Suprapubic skin (tissue), 4 donors: ENCODE results near the gene POLE4. TPM values are rescaled to one million over a fixed set of nuclear protein-coding genes. Genes with fewer than 3 reads are reported as not detected.

Experiments used
- DNase-seq, 2 donors: peaks; one replicate each; pipeline ENCODE4 v3.0.0-alpha.2; 2019; ENCODE audit warnings: low spot score in 2 of 2
- H3K27ac ChIP-seq: fragments of 200-600 bp; sonication (generic); one replicate; pipeline ENCODE4 v1.5.1; 2019
- H3K27me3 ChIP-seq: fragments of 200-600 bp; sonication (generic); one replicate; pipeline ENCODE4 v1.5.1; 2019
- H3K36me3 ChIP-seq: fragments of 200-600 bp; sonication (generic); one replicate; pipeline ENCODE4 v1.5.1; 2019
- H3K4me1 ChIP-seq: fragments of 200-600 bp; sonication (generic); one replicate; pipeline ENCODE4 v1.5.1; 2019
- H3K4me3 ChIP-seq: fragments of 200-600 bp; sonication (generic); one replicate; pipeline ENCODE4 v1.5.1; 2019; ENCODE audit warnings: mild to moderate bottlenecking
- H3K9me3 ChIP-seq: fragments of 200-600 bp; sonication (generic); one replicate; pipeline ENCODE4 v1.5.1; 2019
- EP300 ChIP-seq: sonication (generic); formaldehyde crosslinking; IDR thresholded peaks from one replicate; pipeline ENCODE4 v1.6.1; 2017; ENCODE audit warnings: antibody characterized with exemption
- POLR2A ChIP-seq, 2 donors: fragments of 450-650 bp; IDR thresholded peaks; one replicate each; pipeline ENCODE4 v1.6.1; 2017; ENCODE audit warnings: antibody characterized with exemption in 2 of 2, mild to moderate bottlenecking in 2 of 2, moderate library complexity in 2 of 2
- POLR2AphosphoS5 ChIP-seq, 3 donors: sonication (generic); formaldehyde crosslinking; IDR thresholded peaks; one replicate each; pipeline ENCODE4 v1.6.1; 2017; ENCODE audit warnings: antibody characterized with exemption in 3 of 3
- WGBS: methylation state at CpG from one replicate; pipeline ENCODE4 v1.1.5; 2018; 5-methylcytosine and 5-hydroxymethylcytosine counted together
- total RNA-seq, 4 donors: library from RNA; depleted of rRNA; stranded (reverse); fragments of >200 nt; gene quantifications; one replicate each; pipeline ENCODE4 v1.1.0, GENCODE V29; 2016
- TF ChIP-seq, protein P1 (sequence below), 2 donors: fragments of 200-600 bp in 1 of 2; fragments of 450-650 bp in 1 of 2; sonication (generic) in 1 of 2; IDR thresholded peaks; one replicate each; pipeline ENCODE4 v1.5.1; 2016 to 2019; ENCODE audit warnings: antibody characterized with exemption in 2 of 2, mild to moderate bottlenecking in 1 of 2, moderate library complexity in 1 of 2

Gene POLE4
- total RNA-seq, 4 donors from 2014 or later: 5.7 to 20.0 (median 13.8) TPM

DNA sequence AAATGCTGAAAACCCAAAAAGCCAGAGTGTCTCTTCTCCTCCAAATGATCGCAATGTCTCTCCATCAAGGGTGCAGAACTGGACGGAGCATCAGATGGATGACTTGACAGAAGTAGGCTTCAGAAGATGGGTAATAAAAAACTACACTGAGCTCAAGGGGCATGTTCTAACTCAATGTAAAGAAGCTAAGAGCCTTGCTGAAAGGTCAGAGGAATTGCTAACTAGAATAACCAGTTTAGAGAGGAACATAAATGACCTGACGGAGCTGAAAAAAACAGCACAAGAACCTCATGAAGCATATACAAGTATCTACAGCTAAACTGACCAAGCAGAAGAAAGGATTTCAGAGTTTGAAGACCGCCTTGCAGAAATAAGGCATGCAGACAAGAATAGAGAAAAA, 9.7 kb upstream of the POLE4 start:
- Histone ChIP-seq H3K4me3 (no peak overlapping the region), H3K36me3 (no peaks in the 10 kb centered on the region), H3K27me3 (no peaks in the 10 kb centered on the region), H3K27ac (no peak overlapping the region), H3K9me3 (no peaks in the 10 kb centered on the region), H3K4me1 (no peaks in the 10 kb centered on the region)
- TF ChIP-seq EP300: no peak
- TF ChIP-seq, protein P1, sequence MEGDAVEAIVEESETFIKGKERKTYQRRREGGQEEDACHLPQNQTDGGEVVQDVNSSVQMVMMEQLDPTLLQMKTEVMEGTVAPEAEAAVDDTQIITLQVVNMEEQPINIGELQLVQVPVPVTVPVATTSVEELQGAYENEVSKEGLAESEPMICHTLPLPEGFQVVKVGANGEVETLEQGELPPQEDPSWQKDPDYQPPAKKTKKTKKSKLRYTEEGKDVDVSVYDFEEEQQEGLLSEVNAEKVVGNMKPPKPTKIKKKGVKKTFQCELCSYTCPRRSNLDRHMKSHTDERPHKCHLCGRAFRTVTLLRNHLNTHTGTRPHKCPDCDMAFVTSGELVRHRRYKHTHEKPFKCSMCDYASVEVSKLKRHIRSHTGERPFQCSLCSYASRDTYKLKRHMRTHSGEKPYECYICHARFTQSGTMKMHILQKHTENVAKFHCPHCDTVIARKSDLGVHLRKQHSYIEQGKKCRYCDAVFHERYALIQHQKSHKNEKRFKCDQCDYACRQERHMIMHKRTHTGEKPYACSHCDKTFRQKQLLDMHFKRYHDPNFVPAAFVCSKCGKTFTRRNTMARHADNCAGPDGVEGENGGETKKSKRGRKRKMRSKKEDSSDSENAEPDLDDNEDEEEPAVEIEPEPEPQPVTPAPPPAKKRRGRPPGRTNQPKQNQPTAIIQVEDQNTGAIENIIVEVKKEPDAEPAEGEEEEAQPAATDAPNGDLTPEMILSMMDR (IDR thresholded peaks at IDR 0.05): no peak
- no peak for TF ChIP-seq POLR2A (IDR thresholded peaks at IDR 0.05)
- no peak for TF ChIP-seq POLR2AphosphoS5 (IDR thresholded peaks at IDR 0.05)
- DNase-seq: no peak
- 64% methylated on average over 4 of the region's 4 CpGs for WGBS

DNA sequence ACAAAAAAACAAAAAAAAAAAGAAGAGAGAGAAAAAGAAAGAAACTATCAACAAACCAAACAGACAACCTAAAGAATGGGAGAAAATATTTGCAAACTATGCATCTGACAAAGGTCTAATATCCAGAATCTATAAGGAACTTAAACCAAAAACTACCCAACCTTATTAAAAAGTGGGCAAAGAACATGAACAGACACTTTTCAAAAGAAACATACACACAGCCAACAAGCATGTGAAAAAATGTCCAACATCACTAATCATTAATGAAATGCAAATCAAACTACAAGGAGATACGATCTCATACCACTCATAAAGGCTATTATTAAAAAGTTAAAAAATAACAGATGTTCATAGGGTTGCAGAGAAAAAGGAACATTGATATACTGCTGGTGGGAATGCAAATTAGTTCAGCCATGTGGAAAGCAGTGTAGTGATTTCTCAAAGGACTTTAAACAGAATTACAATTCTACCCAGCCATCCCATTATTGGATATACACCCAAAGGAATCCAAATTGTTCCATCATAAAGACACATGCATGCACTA, 7.2 kb upstream of the POLE4 start:
- Histone ChIP-seq H3K27ac (no peak overlapping the region), H3K4me3 (no peak overlapping the region), H3K4me1 (no peaks in the 10 kb centered on the region), H3K36me3 (no peaks in the 10 kb centered on the region), H3K27me3 (no peaks in the 10 kb centered on the region), H3K9me3 (no peaks in the 10 kb centered on the region)
- DNase-seq: no peak
- 37% methylated on average over 1 of the region's 1 CpG for WGBS
- TF ChIP-seq POLR2AphosphoS5 (IDR thresholded peaks at IDR 0.05): no peak
- TF ChIP-seq, protein P1 (IDR thresholded peaks at IDR 0.05): no peak
- no peak for TF ChIP-seq POLR2A (IDR thresholded peaks at IDR 0.05)
- no peak for TF ChIP-seq EP300

DNA sequence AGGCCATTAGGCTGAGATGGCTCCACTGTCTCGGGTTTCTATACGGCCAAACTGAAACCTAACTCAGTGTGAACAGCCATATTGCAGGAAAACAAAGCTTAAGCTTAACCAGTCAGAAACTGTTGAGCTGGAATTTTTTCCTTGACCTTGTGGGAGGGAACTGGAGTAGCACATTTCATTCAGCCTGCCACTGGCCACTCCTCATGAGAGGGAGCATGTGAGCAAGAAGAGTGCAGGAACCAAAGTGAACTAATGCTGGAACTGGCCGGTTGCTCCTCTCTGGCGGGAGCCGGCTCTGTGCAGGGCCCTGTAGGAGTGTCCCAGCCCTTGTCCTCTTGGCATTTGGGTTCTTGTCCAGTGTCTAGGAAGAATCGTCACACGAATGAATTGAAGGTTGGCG, 5.9 kb upstream of the POLE4 start:
- no peak for DNase-seq
- Histone ChIP-seq H3K4me3 (no peak overlapping the region), H3K4me1 (no peaks in the 10 kb centered on the region), H3K27ac (no peak overlapping the region), H3K36me3 (no peaks in the 10 kb centered on the region), H3K27me3 (no peaks in the 10 kb centered on the region), H3K9me3 (no peaks in the 10 kb centered on the region)
- WGBS: 96% methylated on average over 8 of the region's 8 CpGs
- TF ChIP-seq POLR2A (IDR thresholded peaks at IDR 0.05): no peak
- TF ChIP-seq EP300: no peak
- no peak for TF ChIP-seq POLR2AphosphoS5 (IDR thresholded peaks at IDR 0.05)

DNA sequence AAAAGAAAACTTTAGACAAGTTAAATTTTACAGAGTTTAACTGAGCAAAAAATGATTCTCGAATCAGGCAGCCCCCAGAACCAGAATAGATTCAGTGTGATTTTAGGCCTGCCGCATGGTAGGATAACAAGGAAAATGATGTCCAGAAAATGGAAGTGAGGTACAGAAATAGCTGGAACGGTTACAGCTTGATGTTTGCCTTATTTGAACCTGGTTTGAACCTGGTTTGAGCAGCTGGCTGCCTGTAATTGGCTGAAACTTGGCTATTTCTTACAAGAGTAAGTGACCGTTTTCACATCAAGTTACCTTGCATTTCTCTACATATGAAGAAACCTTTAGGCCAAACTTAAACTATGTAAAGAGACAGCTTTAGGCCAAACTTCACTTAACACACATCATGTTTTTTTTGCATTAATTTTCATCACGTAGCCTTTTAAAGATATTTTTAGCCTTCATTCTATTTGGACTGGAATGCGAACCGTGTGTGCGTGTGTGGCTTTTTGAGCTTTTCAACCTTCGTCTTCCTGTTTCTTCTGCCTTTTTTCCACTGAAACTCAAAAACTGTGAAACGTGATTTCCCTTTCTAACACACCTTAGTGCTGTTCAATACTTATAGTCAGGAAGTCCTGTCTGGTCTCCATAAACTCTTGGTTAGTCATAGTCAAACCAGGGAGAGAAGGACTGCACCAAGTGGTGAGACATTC, 4.5 kb upstream of the POLE4 start:
- Histone ChIP-seq H3K4me1 (peaks cover 8% of the 10 kb centered on the region), H3K27ac (no peak overlapping the region), H3K9me3 (no peaks in the 10 kb centered on the region), H3K27me3 (no peaks in the 10 kb centered on the region), H3K4me3 (no peak overlapping the region), H3K36me3 (no peaks in the 10 kb centered on the region)
- TF ChIP-seq EP300 (no peak), POLR2A (IDR thresholded peaks at IDR 0.05) (no peak), POLR2AphosphoS5 (IDR thresholded peaks at IDR 0.05) (no peak)
- TF ChIP-seq, protein P1 (IDR thresholded peaks at IDR 0.05): no peak
- DNase-seq: no peak
- 74% methylated on average over 10 of the region's 10 CpGs for WGBS

DNA sequence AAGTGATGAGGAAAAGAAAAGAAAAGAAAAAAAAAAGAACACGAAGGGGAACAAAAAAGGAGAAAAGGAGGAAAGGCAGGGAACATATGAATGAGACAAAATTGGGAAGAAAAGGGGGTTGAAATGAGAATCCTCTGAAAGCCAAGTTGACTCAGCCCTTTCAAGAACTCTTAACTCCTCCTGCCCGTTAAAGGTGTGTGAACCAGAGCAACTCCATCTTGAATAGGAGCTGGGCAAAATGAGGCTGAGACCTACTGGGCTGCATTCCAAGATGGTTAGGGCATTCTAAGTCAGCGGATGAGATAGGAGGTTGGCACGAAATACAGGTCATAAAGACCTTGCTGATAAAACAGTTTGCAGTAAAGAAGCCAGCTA, 4.0 kb upstream of the POLE4 start:
- no peak for TF ChIP-seq EP300
- TF ChIP-seq, protein P1 (IDR thresholded peaks at IDR 0.05): no peak
- no peak for TF ChIP-seq POLR2AphosphoS5 (IDR thresholded peaks at IDR 0.05)
- TF ChIP-seq POLR2A (IDR thresholded peaks at IDR 0.05): no peak
- Histone ChIP-seq H3K4me1 (peaks cover 13% of the 10 kb centered on the region), H3K27me3 (no peaks in the 10 kb centered on the region), H3K36me3 (no peaks in the 10 kb centered on the region), H3K27ac (no peak overlapping the region), H3K4me3 (no peak overlapping the region), H3K9me3 (no peaks in the 10 kb centered on the region)
- no peak for DNase-seq
- WGBS: 62% methylated on average over 4 of the region's 4 CpGs
